ENCODE data around the gene GALNT10. TPM values are rescaled to one million over a fixed set of nuclear protein-coding genes. Genes with fewer than 3 reads are reported as not detected.

Gene GALNT10
- total RNA-seq, 1 experiment from 2014 or later = 21.7 TPM

- DNase-seq (ENCODE audit: extremely low read depth, low read depth) = no peak
These were observed 205.0 kb downstream of the GALNT10 start for GRCh38 chr5:154395407-154396106.

- no peak for DNase-seq (ENCODE audit: extremely low read depth, low read depth)
These were observed 205.6 kb downstream of the GALNT10 start for GRCh38 chr5:154396128-154396527.

GRCh38 chr5:154397652-154398406 lies 207.3 kb downstream of the GALNT10 start:
- DNase-seq (ENCODE audit: extremely low read depth, low read depth) = no peak

- DNase-seq (ENCODE audit: extremely low read depth, low read depth) = no peak
These were observed 210.1 kb downstream of the GALNT10 start for GRCh38 chr5:154400678-154401077.

- DNase-seq (ENCODE audit: extremely low read depth, low read depth) = no peak
These were observed 210.8 kb downstream of the GALNT10 start for GRCh38 chr5:154401355-154401754.

GRCh38 chr5:154401931-154402330 lies 211.4 kb downstream of the GALNT10 start:
- no peak for DNase-seq (ENCODE audit: extremely low read depth, low read depth)

- DNase-seq (ENCODE audit: extremely low read depth, low read depth) = no peak
These were observed 212.1 kb downstream of the GALNT10 start for GRCh38 chr5:154402611-154403010.

GRCh38 chr5:154403234-154403633 lies 212.7 kb downstream of the GALNT10 start:
- no peak for DNase-seq (ENCODE audit: extremely low read depth, low read depth)

- DNase-seq (ENCODE audit: extremely low read depth, low read depth) = no peak
These were observed 213.3 kb downstream of the GALNT10 start for GRCh38 chr5:154403776-154404387.

GRCh38 chr5:154405078-154405792 lies 214.7 kb downstream of the GALNT10 start:
- DNase-seq (ENCODE audit: extremely low read depth, low read depth) = peak; percentile 66

GRCh38 chr5:154406231-154406630 lies 215.7 kb downstream of the GALNT10 start:
- no peak for DNase-seq (ENCODE audit: extremely low read depth, low read depth)

GRCh38 chr5:154406826-154407225 lies 216.3 kb downstream of the GALNT10 start:
- DNase-seq (ENCODE audit: extremely low read depth, low read depth) = no peak

- no peak for DNase-seq (ENCODE audit: extremely low read depth, low read depth)
These were observed 218.3 kb downstream of the GALNT10 start for GRCh38 chr5:154408811-154409210.

GRCh38 chr5:154409230-154409840 lies 218.8 kb downstream of the GALNT10 start:
- DNase-seq (ENCODE audit: extremely low read depth, low read depth) = no peak

- DNase-seq (ENCODE audit: extremely low read depth, low read depth) = no peak
These were observed 219.5 kb downstream of the GALNT10 start for GRCh38 chr5:154410008-154410407.

- DNase-seq (ENCODE audit: extremely low read depth, low read depth) = no peak
These were observed 220.3 kb downstream of the GALNT10 start for GRCh38 chr5:154410786-154411185.

- DNase-seq (ENCODE audit: extremely low read depth, low read depth) = no peak
These were observed 220.8 kb downstream of the GALNT10 start for GRCh38 chr5:154411338-154411737.

GRCh38 chr5:154412316-154412715 lies 221.8 kb downstream of the GALNT10 start:
- DNase-seq (ENCODE audit: extremely low read depth, low read depth) = no peak

GRCh38 chr5:154412925-154413324 lies 222.4 kb downstream of the GALNT10 start:
- no peak for DNase-seq (ENCODE audit: extremely low read depth, low read depth)

- no peak for DNase-seq (ENCODE audit: extremely low read depth, low read depth)
These were observed 224.6 kb downstream of the GALNT10 start for GRCh38 chr5:154415114-154415513.

All from NCI-H460 (cell line).